ENCODE measurements around the gene AP5S1. TPM values are rescaled to one million over a fixed set of nuclear protein-coding genes. Genes with fewer than 3 reads are reported as not detected.

AP5S1 gene
- total RNA-seq, 1 experiment from 2014 or later: 17.5 TPM

GRCh38 chr20:3862333-3862732 is 42.0 kb downstream of the AP5S1 start:
- BruUV-seq (replicated peaks): no TSS peak
- no peak overlapping the region for H3K4me3 ChIP-seq (ENCODE audit: low read depth, low read length, poor library complexity, severe bottlenecking)
- intact Hi-C loops (cut with micrococcal nuclease; ENCODE audit: unreplicated experiment): no loop called here
- ChIA-PET CTCF (no interaction called here), POLR2A (ENCODE audit: low non-redundant PET) (no interaction called here)
- no peaks in the 10 kb centered on the region for H3K27me3 ChIP-seq (replicated peaks; ENCODE audit: insufficient read depth, low read depth, low read length, poor library complexity)
- DNase-seq (ENCODE audit: low spot score): no peak
- TF ChIP-seq EZH2 (IDR thresholded peaks at IDR 0.05; ENCODE audit: borderline replicate concordance, low read depth, low read length, poor library complexity, severe bottlenecking) (no peak), CTCF (conservative IDR thresholded peaks at IDR 0.05; ENCODE audit: low read depth, low read length) (no peak)
- H3K4me1 ChIP-seq (ENCODE audit: insufficient read depth, low read length, poor library complexity, severe bottlenecking): no peaks in the 10 kb centered on the region
- no peak overlapping the region for H3K27ac ChIP-seq (ENCODE audit: low read depth, low read length, poor library complexity, severe bottlenecking)
- peaks cover 60% of the 10 kb centered on the region for H3K36me3 ChIP-seq (ENCODE audit: insufficient read depth, low read length, poor library complexity, severe bottlenecking)
- H3K9me3 ChIP-seq (ENCODE audit: low read depth, low read length, poor library complexity, severe bottlenecking): no peaks in the 10 kb centered on the region

- no peaks in the 10 kb centered on the region for H3K4me1 ChIP-seq (ENCODE audit: insufficient read depth, low read length, poor library complexity, severe bottlenecking)
- CTCF ChIA-PET: no interaction called here
- H3K27ac ChIP-seq (ENCODE audit: low read depth, low read length, poor library complexity, severe bottlenecking): no peak overlapping the region
- no peaks in the 10 kb centered on the region for H3K9me3 ChIP-seq (ENCODE audit: low read depth, low read length, poor library complexity, severe bottlenecking)
- peaks cover 52% of the 10 kb centered on the region for H3K36me3 ChIP-seq (ENCODE audit: insufficient read depth, low read length, poor library complexity, severe bottlenecking)
- TF ChIP-seq EZH2 (IDR thresholded peaks at IDR 0.05; ENCODE audit: borderline replicate concordance, low read depth, low read length, poor library complexity, severe bottlenecking) (no peak), CTCF (conservative IDR thresholded peaks at IDR 0.05; ENCODE audit: low read depth, low read length) (no peak)
- POLR2A ChIA-PET (ENCODE audit: low non-redundant PET): no interaction called here
- intact Hi-C loops (cut with micrococcal nuclease; ENCODE audit: unreplicated experiment): no loop called here
- no peak overlapping the region for H3K4me3 ChIP-seq (ENCODE audit: low read depth, low read length, poor library complexity, severe bottlenecking)
- DNase-seq (ENCODE audit: low spot score): no peak
- no peaks in the 10 kb centered on the region for H3K27me3 ChIP-seq (replicated peaks; ENCODE audit: insufficient read depth, low read depth, low read length, poor library complexity)
- no TSS peak for BruUV-seq (replicated peaks)
These were observed 43.0 kb downstream of the AP5S1 start for GRCh38 chr20:3863317-3863716.

- no TSS peak for BruUV-seq (replicated peaks)
- CTCF ChIA-PET: no interaction called here
- peaks cover 48% of the 10 kb centered on the region for H3K36me3 ChIP-seq (ENCODE audit: insufficient read depth, low read length, poor library complexity, severe bottlenecking)
These were observed 44.2 kb downstream of the AP5S1 start for GRCh38 chr20:3864518-3864917.

More at GRCh38 chr20:3864518-3864917, 44.2 kb downstream of the AP5S1 start:
- Histone ChIP-seq H3K4me3 (ENCODE audit: low read depth, low read length, poor library complexity, severe bottlenecking) (no peak overlapping the region), H3K4me1 (ENCODE audit: insufficient read depth, low read length, poor library complexity, severe bottlenecking) (no peaks in the 10 kb centered on the region), H3K9me3 (ENCODE audit: low read depth, low read length, poor library complexity, severe bottlenecking) (no peaks in the 10 kb centered on the region), H3K27me3 (replicated peaks; ENCODE audit: insufficient read depth, low read depth, low read length, poor library complexity) (no peaks in the 10 kb centered on the region), H3K27ac (ENCODE audit: low read depth, low read length, poor library complexity, severe bottlenecking) (no peak overlapping the region)
- POLR2A ChIA-PET (ENCODE audit: low non-redundant PET): no interaction called here
- intact Hi-C loops (cut with micrococcal nuclease; ENCODE audit: unreplicated experiment): no loop called here
- no peak for DNase-seq (ENCODE audit: low spot score)
- TF ChIP-seq CTCF (conservative IDR thresholded peaks at IDR 0.05; ENCODE audit: low read depth, low read length): no peak
- no peak for TF ChIP-seq EZH2 (IDR thresholded peaks at IDR 0.05; ENCODE audit: borderline replicate concordance, low read depth, low read length, poor library complexity, severe bottlenecking)

All from A673 (cell line).